ENCODE results near the gene OAF.
"Not testable (repeated sequence)": the region's sequence is repeated elsewhere in the genome, so short reads cannot be mapped to it uniquely, and the experiment has no call there.

The OAF gene

DNA sequence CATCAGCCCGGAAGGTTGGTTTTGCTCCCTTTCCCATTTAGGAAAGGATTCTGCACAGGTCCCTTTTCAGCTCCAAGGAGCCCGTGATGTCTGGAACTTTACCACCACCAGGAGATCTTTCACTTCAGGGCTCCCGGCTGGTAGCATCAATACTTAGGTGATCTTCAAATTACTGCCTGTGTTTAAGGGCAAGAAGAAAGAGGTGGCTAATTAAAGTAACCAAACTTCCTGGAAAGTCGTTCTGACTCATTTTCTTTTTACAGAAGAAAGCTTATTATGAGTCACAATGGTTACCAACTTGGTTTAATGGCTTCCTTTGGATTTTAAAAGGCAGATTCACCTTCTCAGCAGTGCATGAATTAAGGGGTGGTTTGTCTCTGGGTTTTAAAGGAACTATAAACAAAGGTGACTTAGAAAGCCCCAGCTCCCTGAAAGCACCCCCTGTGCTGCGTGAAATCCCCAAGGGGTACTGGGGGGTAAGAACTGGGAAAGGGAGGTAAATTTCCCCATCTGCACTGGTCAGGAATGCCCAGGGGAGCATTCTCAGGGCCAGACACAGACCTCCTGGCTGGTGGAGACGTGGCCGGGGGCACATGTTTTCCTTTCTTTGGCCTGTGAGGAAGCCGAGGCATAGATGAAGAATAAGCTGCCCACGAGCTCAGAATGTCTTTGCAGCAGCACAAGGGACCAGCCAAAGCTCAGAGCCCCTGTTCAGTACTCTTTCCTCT lies 37.9 kb downstream of the OAF start:
- TF ChIP-seq, protein P1, sequence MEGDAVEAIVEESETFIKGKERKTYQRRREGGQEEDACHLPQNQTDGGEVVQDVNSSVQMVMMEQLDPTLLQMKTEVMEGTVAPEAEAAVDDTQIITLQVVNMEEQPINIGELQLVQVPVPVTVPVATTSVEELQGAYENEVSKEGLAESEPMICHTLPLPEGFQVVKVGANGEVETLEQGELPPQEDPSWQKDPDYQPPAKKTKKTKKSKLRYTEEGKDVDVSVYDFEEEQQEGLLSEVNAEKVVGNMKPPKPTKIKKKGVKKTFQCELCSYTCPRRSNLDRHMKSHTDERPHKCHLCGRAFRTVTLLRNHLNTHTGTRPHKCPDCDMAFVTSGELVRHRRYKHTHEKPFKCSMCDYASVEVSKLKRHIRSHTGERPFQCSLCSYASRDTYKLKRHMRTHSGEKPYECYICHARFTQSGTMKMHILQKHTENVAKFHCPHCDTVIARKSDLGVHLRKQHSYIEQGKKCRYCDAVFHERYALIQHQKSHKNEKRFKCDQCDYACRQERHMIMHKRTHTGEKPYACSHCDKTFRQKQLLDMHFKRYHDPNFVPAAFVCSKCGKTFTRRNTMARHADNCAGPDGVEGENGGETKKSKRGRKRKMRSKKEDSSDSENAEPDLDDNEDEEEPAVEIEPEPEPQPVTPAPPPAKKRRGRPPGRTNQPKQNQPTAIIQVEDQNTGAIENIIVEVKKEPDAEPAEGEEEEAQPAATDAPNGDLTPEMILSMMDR (IDR thresholded peaks at IDR 0.05; ENCODE audit: low read depth, low read length), result no peak
- no peak overlapping the region for H3K4me3 ChIP-seq (ENCODE audit: low read depth, low read length)
- DNase-seq (ENCODE audit: low read depth, low spot score), result peak; percentile 66
- in situ Hi-C loops (cut with HindIII; ENCODE audit: low sequenced_read_pairs), result no loop called here

DNA sequence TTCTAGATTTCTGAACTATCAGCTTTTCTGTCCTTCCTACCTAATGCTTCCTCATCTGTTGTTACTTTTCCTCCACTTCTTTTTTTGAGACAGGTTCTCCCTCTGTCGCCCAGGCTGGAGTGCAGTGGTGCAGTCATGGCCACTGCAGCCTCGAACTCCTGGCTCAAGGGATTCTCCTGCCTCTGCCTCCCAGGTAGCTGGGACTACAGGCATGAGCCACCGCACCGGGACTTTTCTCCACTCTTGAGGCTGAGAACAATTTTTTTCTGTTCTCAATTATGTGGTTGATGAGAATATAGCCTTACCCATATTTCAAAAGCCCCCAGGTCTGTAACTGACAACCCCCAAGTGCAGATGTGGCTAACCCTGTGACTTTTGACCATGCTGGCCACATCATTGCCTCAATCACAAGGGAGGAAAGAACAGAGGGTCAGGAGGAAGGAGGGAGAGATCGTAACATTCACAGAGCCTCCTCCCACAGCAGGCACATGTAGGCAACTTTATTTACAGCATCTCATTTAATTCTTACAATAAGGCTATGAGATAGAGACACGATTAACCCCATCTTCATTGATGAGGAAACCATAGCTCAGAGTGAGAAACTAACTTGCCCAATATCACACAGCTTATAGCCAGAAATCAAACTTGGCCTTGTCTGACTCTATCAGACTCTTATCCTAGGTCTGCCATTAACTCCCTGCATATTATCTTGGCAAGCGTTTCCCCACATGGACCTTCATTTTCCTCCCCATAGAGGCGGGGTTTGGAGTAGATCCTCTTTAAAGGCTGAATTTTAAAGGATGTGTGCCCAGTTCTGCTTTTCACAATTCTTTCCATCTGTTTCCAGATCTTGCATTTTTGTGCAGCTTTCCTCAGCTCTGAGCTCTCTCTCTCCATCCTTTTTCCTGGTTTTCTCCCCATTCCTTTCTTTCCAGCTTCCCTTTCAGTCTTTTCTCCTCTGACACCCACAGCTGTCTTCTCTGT lies 38.7 kb downstream of the OAF start:
- H3K4me3 ChIP-seq (ENCODE audit: low read depth, low read length), result no peak overlapping the region
- in situ Hi-C loops (cut with HindIII; ENCODE audit: low sequenced_read_pairs), result no loop called here
- TF ChIP-seq, protein P1 (IDR thresholded peaks at IDR 0.05; ENCODE audit: low read depth, low read length), result no peak
- no peak for DNase-seq (ENCODE audit: low read depth, low spot score)

DNA sequence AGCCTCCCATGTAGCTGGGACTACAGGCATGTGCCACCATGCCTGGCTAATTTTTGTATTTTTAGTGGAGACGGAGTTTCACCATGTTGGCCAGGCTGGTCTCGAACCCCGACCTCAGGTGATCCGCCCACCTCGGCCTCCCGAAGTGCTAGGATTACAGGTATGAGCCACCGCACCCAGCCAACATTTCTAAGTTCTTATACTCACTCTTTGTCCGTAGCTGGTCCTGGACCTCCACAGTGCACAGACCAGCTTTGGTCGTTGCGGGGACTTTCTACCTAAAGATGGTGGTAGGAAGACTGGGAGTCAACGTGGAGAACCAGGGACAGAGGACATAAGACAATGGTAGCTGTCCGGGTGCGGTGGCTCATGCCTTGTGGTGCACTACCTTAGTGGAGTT lies 42.5 kb downstream of the OAF start:
- DNase-seq (ENCODE audit: low read depth, low spot score); in situ Hi-C loops (cut with HindIII; ENCODE audit: low sequenced_read_pairs); H3K4me3 ChIP-seq (ENCODE audit: low read depth, low read length): not testable (repeated sequence)

DNA sequence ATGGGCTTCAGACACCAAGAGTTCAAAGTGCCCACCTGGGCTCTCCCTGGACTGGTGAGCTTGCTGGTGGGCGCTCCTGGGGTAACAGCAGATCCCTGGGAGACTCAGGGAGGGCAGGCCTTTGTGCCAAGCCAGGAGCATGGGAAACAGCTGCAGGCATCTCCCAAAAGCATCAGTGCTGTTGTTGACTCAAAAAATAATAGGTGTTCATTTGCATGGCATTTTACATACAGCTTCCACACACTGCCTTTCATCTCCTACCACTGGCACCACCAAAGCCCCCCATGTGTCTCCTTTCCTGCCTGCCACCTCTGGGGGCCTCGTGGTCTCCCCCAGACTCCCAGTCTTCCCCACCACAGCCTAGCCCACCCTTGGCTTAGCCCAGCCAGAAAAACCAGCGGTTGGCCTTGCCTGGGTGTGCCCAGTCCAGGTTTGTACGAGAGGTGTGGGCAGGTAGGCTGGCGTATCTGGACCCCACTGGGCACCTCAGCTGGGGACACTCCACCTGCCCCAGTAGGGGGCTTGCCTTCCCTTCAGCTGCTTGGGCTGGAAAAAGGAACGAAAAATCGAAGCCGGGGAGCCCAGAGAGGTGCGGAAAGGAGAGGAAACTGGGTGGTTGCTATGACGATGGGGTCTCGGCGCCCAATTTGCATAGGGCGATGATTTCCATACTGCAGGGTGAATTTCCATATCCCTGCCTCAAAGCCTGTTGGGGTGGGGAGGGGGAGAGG lies 44.1 kb downstream of the OAF start:
- TF ChIP-seq, protein P1 (IDR thresholded peaks at IDR 0.05; ENCODE audit: low read depth, low read length), result no peak
- no peak overlapping the region for H3K4me3 ChIP-seq (ENCODE audit: low read depth, low read length)
- in situ Hi-C loops (cut with HindIII; ENCODE audit: low sequenced_read_pairs), result no loop called here
- DNase-seq (ENCODE audit: low read depth, low spot score), result no peak

DNA sequence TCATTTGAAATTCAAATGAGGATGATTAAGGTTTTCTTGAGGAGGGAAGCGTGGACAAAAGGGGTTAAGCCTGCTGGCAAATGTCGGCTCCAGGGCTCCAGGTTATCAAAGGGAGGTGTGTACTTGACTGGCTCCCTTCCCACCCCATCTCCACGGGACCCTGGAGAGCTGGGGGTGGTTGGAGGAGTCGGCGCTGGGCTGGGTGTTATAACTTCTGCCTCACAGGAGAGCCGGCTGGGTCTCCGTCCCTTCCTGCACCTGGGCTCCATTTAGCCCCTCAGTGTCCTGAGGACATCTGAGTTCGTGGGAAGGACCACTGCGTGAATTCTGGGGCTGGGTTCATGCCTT lies 44.7 kb downstream of the OAF start:
- TF ChIP-seq, protein P1 (IDR thresholded peaks at IDR 0.05; ENCODE audit: low read depth, low read length), result no peak
- no peak overlapping the region for H3K4me3 ChIP-seq (ENCODE audit: low read depth, low read length)
- in situ Hi-C loops (cut with HindIII; ENCODE audit: low sequenced_read_pairs), result no loop called here
- no peak for DNase-seq (ENCODE audit: low read depth, low spot score)

DNA sequence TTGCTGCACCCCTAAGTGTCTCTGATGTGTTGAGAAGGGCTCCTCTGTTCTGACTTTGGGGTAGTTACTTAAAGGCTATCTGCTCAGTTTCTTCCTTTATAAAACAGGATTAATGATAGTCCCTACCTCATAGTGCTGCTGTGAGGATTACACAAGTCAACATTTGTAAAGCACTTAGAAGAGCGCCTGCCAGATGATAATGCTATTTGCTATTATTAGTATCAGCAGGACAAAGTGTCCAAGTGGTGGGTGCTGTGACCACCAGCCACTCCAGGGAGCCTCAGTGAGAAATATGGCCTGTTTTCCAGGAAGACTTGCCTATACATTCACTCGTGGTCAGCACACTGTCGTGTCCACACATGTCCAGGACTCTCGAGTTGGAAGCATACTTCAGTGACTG lies 45.3 kb downstream of the OAF start:
- DNase-seq (ENCODE audit: low read depth, low spot score), result no peak
- no peak overlapping the region for H3K4me3 ChIP-seq (ENCODE audit: low read depth, low read length)
- TF ChIP-seq, protein P1 (IDR thresholded peaks at IDR 0.05; ENCODE audit: low read depth, low read length), result no peak
- in situ Hi-C loops (cut with HindIII; ENCODE audit: low sequenced_read_pairs), result no loop called here
